GM12801 (cell line): ENCODE results near the gene CYP3A4.

Experiments used
- TF ChIP-seq, protein P1 (sequence below): IDR thresholded peaks from one replicate; pipeline ENCODE4 v1.5.1; 2011; ENCODE audit warnings: control low read depth; ENCODE audit not compliant: insufficient read length; ENCODE audit errors: extremely low read depth

Gene CYP3A4

DNA sequence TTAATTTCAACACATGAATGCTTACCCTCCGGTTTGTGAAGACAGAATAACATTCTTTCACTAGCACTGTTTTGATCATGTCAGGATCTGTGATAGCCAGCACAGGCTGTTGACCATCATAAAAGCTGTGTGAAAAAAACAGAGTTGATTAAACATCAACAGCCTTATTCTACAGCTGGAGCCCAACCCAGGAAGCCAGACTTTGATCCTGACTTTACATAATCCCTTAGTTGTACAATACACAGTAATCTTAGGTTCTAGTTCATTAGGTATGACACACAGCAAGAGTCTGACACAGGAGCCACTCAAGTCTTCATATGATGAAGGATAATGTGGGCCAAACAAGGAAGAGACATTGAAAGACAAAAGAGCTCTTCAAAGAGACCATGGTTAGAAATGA, 11.4 kb downstream of the CYP3A4 start:
- TF ChIP-seq, protein P1, sequence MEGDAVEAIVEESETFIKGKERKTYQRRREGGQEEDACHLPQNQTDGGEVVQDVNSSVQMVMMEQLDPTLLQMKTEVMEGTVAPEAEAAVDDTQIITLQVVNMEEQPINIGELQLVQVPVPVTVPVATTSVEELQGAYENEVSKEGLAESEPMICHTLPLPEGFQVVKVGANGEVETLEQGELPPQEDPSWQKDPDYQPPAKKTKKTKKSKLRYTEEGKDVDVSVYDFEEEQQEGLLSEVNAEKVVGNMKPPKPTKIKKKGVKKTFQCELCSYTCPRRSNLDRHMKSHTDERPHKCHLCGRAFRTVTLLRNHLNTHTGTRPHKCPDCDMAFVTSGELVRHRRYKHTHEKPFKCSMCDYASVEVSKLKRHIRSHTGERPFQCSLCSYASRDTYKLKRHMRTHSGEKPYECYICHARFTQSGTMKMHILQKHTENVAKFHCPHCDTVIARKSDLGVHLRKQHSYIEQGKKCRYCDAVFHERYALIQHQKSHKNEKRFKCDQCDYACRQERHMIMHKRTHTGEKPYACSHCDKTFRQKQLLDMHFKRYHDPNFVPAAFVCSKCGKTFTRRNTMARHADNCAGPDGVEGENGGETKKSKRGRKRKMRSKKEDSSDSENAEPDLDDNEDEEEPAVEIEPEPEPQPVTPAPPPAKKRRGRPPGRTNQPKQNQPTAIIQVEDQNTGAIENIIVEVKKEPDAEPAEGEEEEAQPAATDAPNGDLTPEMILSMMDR, result no peak

- TF ChIP-seq, protein P1, result no peak
These were observed 15.5 kb downstream of the CYP3A4 start for GRCh38 chr7:99768471-99768870.

DNA sequence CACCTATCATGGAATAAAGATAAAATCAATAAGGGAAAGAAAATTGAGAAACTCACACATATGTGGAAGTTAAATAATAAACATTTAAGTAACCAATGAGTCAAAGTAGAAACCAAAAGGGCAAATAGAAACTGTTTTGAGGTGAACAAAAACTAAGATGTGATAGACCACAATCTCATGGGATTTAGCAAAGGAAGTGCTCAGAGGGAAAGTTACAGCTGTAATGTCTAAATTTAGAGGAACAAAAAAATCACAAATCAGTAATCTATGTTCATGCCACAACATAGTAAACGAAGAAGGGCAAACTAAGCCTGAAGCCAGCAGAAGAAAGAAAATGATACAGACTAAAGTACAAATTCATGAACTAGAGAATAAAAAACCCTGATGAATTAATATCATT, 16.3 kb downstream of the CYP3A4 start:
- TF ChIP-seq, protein P1, result no peak

GRCh38 chr7:99766484-99767099, 17.4 kb downstream of the CYP3A4 start:
- TF ChIP-seq, protein P1, result no peak

DNA sequence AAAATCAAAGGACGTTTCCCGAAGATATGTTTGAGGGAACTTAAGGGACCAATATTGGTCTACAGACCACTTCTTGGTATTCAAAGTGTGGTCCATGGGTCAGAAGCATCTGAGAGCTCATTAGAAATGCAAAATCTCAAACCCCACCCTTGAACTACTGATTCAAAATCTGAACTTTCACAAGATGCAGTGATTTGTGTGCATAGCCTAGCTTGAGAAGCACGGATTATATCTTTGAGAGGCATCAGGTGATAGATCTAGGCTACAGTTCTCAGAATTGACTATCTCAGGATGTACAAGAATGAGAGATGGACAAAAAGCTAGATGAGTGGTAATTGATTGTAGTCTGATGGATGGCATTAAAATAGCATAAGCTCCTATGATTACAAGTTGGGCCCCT, 19.5 kb downstream of the CYP3A4 start:
- TF ChIP-seq, protein P1, result no peak

GRCh38 chr7:99762680-99763327, 21.2 kb downstream of the CYP3A4 start:
- TF ChIP-seq, protein P1, result no peak

- TF ChIP-seq, protein P1, result no peak
These were observed 28.9 kb downstream of the CYP3A4 start for GRCh38 chr7:99755085-99755484.
